Endothelial cell of umbilical vein (primary cell): ENCODE results near the gene SLC10A7. TPM values are rescaled to one million over a fixed set of nuclear protein-coding genes. Genes with fewer than 3 reads are reported as not detected.

Experiments used
- BruUV-seq: library from RNA; stranded (reverse); fragments of 400-500 nt; replicated peaks from 2 replicates; lab custom pipeline; 2021; lab: Mats Ljungman, UMichigan
- CTCF ChIA-PET: fragments of 300-600, 350-600 bp; sonication (Branson Sonifier 250); formaldehyde crosslinking; loops from one replicate; lab custom pipeline; 2021; ENCODE audit warnings: antibody characterized with exemption, inconsistent platforms; lab: Charles Lee
- POLR2A ChIA-PET: fragments of 300-600, 350-600 bp; sonication (Branson Sonifier 250); formaldehyde crosslinking; loops from one replicate; lab custom pipeline; 2021; ENCODE audit warnings: antibody characterized with exemption, inconsistent platforms; lab: Charles Lee
- DNase-seq: peaks from one replicate; pipeline ENCODE4 v3.0.0-alpha.2; 2011; ENCODE audit warnings: low read depth, low spot score
- FAIRE-seq: peaks from 2 replicates; lab custom pipeline; 2011; peaks lifted over from hg19 to GRCh38; lab: Jason Lieb, UNC
- H2AFZ ChIP-seq: 2 replicates; pipeline ENCODE4 v1.6.0; 2012; ENCODE audit warnings: low read depth, low read length, control low read depth, inconsistent platforms
- H3K27ac ChIP-seq: 2 replicates; pipeline ENCODE4 v1.5.1; 2011; ENCODE audit warnings: low read depth, mild to moderate bottlenecking, control low read depth, low read length, moderate library complexity; ENCODE audit not compliant: insufficient read depth
- H3K27me3 ChIP-seq, 2 experiments: 2 replicates each; pipeline versions ENCODE4 v1.6.0 to v1.6.1; 2011; ENCODE audit warnings: low read length in 2 of 2, mixed read lengths in 1 of 2; ENCODE audit not compliant: control insufficient read depth in 2 of 2, insufficient read depth in 2 of 2
- H3K36me3 ChIP-seq, 2 experiments: 2 replicates in 1 of 2; 3 replicates in 1 of 2; pipeline ENCODE4 v1.5.1; 2011; ENCODE audit warnings: low read length in 2 of 2, mild to moderate bottlenecking in 1 of 2, moderate library complexity in 1 of 2; ENCODE audit not compliant: control insufficient read depth in 2 of 2, insufficient read depth in 2 of 2; ENCODE audit errors: extremely low read depth in 1 of 2
- H3K4me1 ChIP-seq: 3 replicates; pipeline ENCODE4 v1.5.1; 2011; ENCODE audit warnings: mild to moderate bottlenecking, low read length; ENCODE audit not compliant: control insufficient read depth, insufficient read depth; ENCODE audit errors: extremely low read depth
- H3K4me2 ChIP-seq: 2 replicates; pipeline ENCODE4 v1.6.1; 2011; ENCODE audit warnings: low read length, control low read depth, mixed read lengths; ENCODE audit not compliant: insufficient read depth
- H3K4me3 ChIP-seq, 3 experiments: fragments of 200-600 bp in 1 of 3; sonication (generic), shearing (Covaris generic) in 1 of 3; replicated peaks in 1 of 3; 2 replicates each; pipeline ENCODE4 v1.5.1; 2011 to 2016; ENCODE audit warnings: control low read depth in 3 of 3, low read length in 3 of 3, mild to moderate bottlenecking in 2 of 3, inconsistent platforms in 1 of 3, low read depth in 1 of 3, moderate library complexity in 1 of 3; ENCODE audit not compliant: insufficient read depth in 1 of 3
- H3K79me2 ChIP-seq: 2 replicates; pipeline ENCODE4 v1.6.0; 2012; ENCODE audit warnings: low read length, inconsistent platforms; ENCODE audit not compliant: control insufficient read depth, insufficient read depth
- H3K9ac ChIP-seq: replicated peaks from 2 replicates; pipeline ENCODE3; 2011; ENCODE audit warnings: low read length, control low read depth; ENCODE audit not compliant: insufficient read depth; ENCODE audit errors: extremely low read depth
- H3K9me1 ChIP-seq: replicated peaks from 3 replicates; pipeline ENCODE4 v1.6.0; 2011; ENCODE audit warnings: mild to moderate bottlenecking, low read length; ENCODE audit not compliant: control insufficient read depth, insufficient read depth; ENCODE audit errors: extremely low read depth
- H3K9me3 ChIP-seq: replicated peaks from 2 replicates; pipeline ENCODE4 v1.5.1; 2012; ENCODE audit warnings: low read length, inconsistent platforms; ENCODE audit not compliant: control insufficient read depth, insufficient read depth
- H4K20me1 ChIP-seq: replicated peaks from 2 replicates; pipeline ENCODE3; 2011; ENCODE audit warnings: mild to moderate bottlenecking, low read length; ENCODE audit not compliant: control insufficient read depth, insufficient read depth; ENCODE audit errors: extremely low read depth
- CTCF ChIP-seq, 2 donors: IDR thresholded peaks; 1 replicate in 1 of 2; 2 replicates in 1 of 2; pipeline ENCODE4 v1.5.1; 2011; ENCODE audit warnings: low read length in 2 of 2, mild to moderate bottlenecking in 2 of 2, moderate library complexity in 2 of 2, control low read depth in 1 of 2, inconsistent platforms in 1 of 2, low read depth in 1 of 2; ENCODE audit not compliant: insufficient read depth in 1 of 2; ENCODE audit errors: extremely low read depth in 1 of 2
- EZH2 ChIP-seq: IDR thresholded peaks from 2 replicates; pipeline ENCODE4 v1.6.1; 2012; ENCODE audit warnings: borderline replicate concordance, low read depth, mild to moderate bottlenecking, moderate library complexity, low read length, inconsistent platforms; ENCODE audit not compliant: severe bottlenecking
- FOS ChIP-seq: IDR thresholded peaks from 2 replicates; pipeline ENCODE4 v1.6.1; 2011; ENCODE audit warnings: mild to moderate bottlenecking, low read length, moderate library complexity, borderline replicate concordance; ENCODE audit not compliant: insufficient read depth
- GATA2 ChIP-seq: IDR thresholded peaks from 2 replicates; pipeline ENCODE4 v1.7.0; 2011; ENCODE audit warnings: low read depth, mild to moderate bottlenecking, moderate library complexity, mixed read lengths, low read length; ENCODE audit not compliant: insufficient read length, insufficient read depth
- JUN ChIP-seq: IDR thresholded peaks from 2 replicates; pipeline ENCODE4 v1.6.1; 2011; ENCODE audit warnings: borderline replicate concordance, low read depth; ENCODE audit not compliant: insufficient read length, insufficient read depth
- MAX ChIP-seq: IDR thresholded peaks from 2 replicates; pipeline ENCODE4 v1.6.1; 2011; ENCODE audit not compliant: insufficient read depth, insufficient read length
- MYC ChIP-seq: IDR thresholded peaks from one replicate; pipeline ENCODE4 v1.6.1; 2011; ENCODE audit warnings: mild to moderate bottlenecking, low read depth, low read length
- POLR2A ChIP-seq: IDR thresholded peaks from 2 replicates; pipeline ENCODE4 v1.6.1; 2012; ENCODE audit warnings: low read depth, mild to moderate bottlenecking, control low read depth, low read length
- POLR2AphosphoS5 ChIP-seq: IDR thresholded peaks from 2 replicates; pipeline ENCODE4 v1.6.1; 2012; ENCODE audit warnings: low read depth, mild to moderate bottlenecking, control low read depth, low read length, moderate library complexity; ENCODE audit not compliant: insufficient read depth
- dilution Hi-C: fragments of 300-500 bp; cut with MboI; formaldehyde crosslinking; loops from one replicate; pipeline ENCODE4 v1.15.0; 2019; ENCODE audit warnings: low sequenced_read_pairs; ENCODE audit not compliant: extremely low pct_ligation_motif_present
- intact Hi-C: fragments of 100-400 bp; cut with micrococcal nuclease; formaldehyde crosslinking; loops from one replicate; pipeline ENCODE4 v1.10.0; 2022
- polyA plus RNA-seq, 4 experiments: library from polyadenylated mRNA; depleted of rRNA in 3 of 4; stranded (reverse) in 3 of 4; unstranded in 1 of 4; fragments of >200 nt; gene quantifications; 2 replicates each; pipeline versions ENCODE4 v1.2.1 to v1.2.3, GENCODE V29; 2011 to 2012; ENCODE audit warnings: missing spikeins in 1 of 4
- total RNA-seq: library from RNA; stranded (reverse); gene quantifications from 2 replicates; pipeline ENCODE4 v1.2.3, GENCODE V29; 2021

Gene SLC10A7
- total and polyA plus RNA-seq, 2 donors (not counting 3 experiments of a cell fraction or from before 2014, with no cell fraction given) = 13.6 to 20.4 TPM

GRCh38 chr4:146283758-146284651 is 237.7 kb downstream of the SLC10A7 start:
- ChIA-PET POLR2A (no interaction called here), CTCF (no interaction called here)
- H3K9me3 ChIP-seq = no peaks in the 10 kb centered on the region
- peaks cover 4% of the 10 kb centered on the region for H3K4me1 ChIP-seq
- no peak overlapping the region for H3K4me3 ChIP-seq
- no peaks in the 10 kb centered on the region for H3K79me2 ChIP-seq
- peaks cover 0 to 5% of the 10 kb centered on the region in 2 experiments for H3K36me3 ChIP-seq
- TF ChIP-seq POLR2AphosphoS5 = no peak
- no peak for TF ChIP-seq MYC
- no peak for TF ChIP-seq FOS
- no peak for TF ChIP-seq MAX
- TF ChIP-seq JUN = no peak
- TF ChIP-seq EZH2 = no peak
- no peak for TF ChIP-seq GATA2
- TF ChIP-seq CTCF (IDR thresholded peaks at IDR 0.05; ENCODE audit: extremely low read depth in 1 of 2, insufficient read depth in 1 of 2, low read depth in 1 of 2, low read length in 2 of 2) = no peak
- TF ChIP-seq POLR2A = no peak
- H3K27ac ChIP-seq = no peak overlapping the region
- intact Hi-C loops (loop anchor here (2.0 kb wide), 1 partner anchor 17 kb away; no protein-coding TSS in a partner anchor), dilution Hi-C loops (no loop called here)
- H3K27me3 ChIP-seq = no peaks in the 10 kb centered on the region
- DNase-seq (peak; percentile 27), FAIRE-seq (peak; percentile 35)
- no peaks in the 10 kb centered on the region for H4K20me1 ChIP-seq
- H3K4me2 ChIP-seq = peak overlapping the region; percentile 2
- no peak overlapping the region for H2AFZ ChIP-seq
- H3K9ac ChIP-seq = no peak overlapping the region
- no TSS peak for BruUV-seq
- no peaks in the 10 kb centered on the region for H3K9me1 ChIP-seq
